ENCODE measurements around the gene DOCK4.

DOCK4 gene

GRCh38 chr7:112073530-112073929 is 132.7 kb downstream of the DOCK4 start:
- no peak for TF ChIP-seq CTCF (conservative IDR thresholded peaks at IDR 0.05)
- no peak for TF ChIP-seq ZFX (IDR thresholded peaks at IDR 0.05)
- H3K27ac ChIP-seq = no peak overlapping the region

- TF ChIP-seq ZFX (IDR thresholded peaks at IDR 0.05) (no peak), CTCF (conservative IDR thresholded peaks at IDR 0.05) (no peak)
- H3K27ac ChIP-seq = peak overlapping the region; percentile 16; the same call in 1 of the 2 replicates
Measured at GRCh38 chr7:112072541-112073245, 133.5 kb downstream of the DOCK4 start.

GRCh38 chr7:112071856-112072255 is 134.3 kb downstream of the DOCK4 start:
- H3K27ac ChIP-seq = no peak overlapping the region
- TF ChIP-seq CTCF (conservative IDR thresholded peaks at IDR 0.05) (no peak), ZFX (IDR thresholded peaks at IDR 0.05) (no peak)

GRCh38 chr7:112070674-112071256 is 135.4 kb downstream of the DOCK4 start:
- H3K27ac ChIP-seq = no peak overlapping the region
- TF ChIP-seq CTCF (conservative IDR thresholded peaks at IDR 0.05) (no peak), ZFX (IDR thresholded peaks at IDR 0.05) (no peak)

- no peak for TF ChIP-seq CTCF (conservative IDR thresholded peaks at IDR 0.05)
- no peak for TF ChIP-seq ZFX (IDR thresholded peaks at IDR 0.05)
- H3K27ac ChIP-seq = no peak overlapping the region
Measured at GRCh38 chr7:112069879-112070321, 136.3 kb downstream of the DOCK4 start.

DNA sequence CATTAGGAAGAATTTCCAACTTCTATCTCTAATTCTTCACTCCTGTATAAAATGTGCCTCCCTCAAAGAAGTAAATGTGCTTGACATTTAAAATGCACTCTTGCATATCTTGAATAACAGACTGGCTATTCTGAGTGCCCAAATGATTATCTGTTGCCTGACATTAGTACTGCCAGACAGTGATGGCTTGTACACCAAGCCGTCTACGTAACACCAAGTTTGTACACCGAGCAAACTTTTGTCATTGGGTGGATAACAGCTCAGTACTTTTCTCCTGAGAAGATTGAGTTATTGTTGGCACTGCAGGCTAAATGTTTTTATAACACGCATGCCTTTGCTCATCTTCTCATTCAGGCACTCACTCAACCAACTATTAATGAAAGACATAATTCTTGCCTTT is 137.2 kb downstream of the DOCK4 start:
- TF ChIP-seq ZFX (IDR thresholded peaks at IDR 0.05) (no peak), CTCF (conservative IDR thresholded peaks at IDR 0.05) (no peak)
- no peak overlapping the region for H3K27ac ChIP-seq

Data from C4-2B (cell line).